GM18507 (cell line): ENCODE data around the gene KRT5.

Source experiments
- DNase-seq: peaks from one replicate; pipeline ENCODE4 v3.0.0; 2011; ENCODE audit warnings: low read depth; ENCODE audit not compliant: insufficient read length; ENCODE audit errors: extremely low spot score
- FAIRE-seq: peaks from 2 replicates; lab custom pipeline; 2011; peaks lifted over from hg19 to GRCh38; lab: Jason Lieb, UNC

The KRT5 gene

DNA sequence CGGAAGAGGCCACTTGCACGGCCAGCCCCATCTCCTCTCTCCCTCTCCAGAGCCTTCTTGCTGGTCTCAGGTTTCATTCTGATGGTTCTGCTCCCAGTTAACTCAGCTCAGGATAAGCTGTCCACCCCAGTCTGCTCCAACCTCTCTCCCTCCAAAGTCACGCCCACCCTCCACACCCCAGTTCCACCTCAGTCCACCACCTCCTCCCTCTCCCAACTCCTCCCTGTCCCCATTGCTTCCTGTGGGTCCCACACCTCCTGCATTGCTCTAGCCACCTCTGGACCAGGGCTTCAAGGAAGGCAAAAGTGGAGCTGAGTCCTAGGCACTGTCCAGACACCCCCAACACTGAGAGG, 19.6 kb upstream of the KRT5 start:
- no peak for FAIRE-seq

DNA sequence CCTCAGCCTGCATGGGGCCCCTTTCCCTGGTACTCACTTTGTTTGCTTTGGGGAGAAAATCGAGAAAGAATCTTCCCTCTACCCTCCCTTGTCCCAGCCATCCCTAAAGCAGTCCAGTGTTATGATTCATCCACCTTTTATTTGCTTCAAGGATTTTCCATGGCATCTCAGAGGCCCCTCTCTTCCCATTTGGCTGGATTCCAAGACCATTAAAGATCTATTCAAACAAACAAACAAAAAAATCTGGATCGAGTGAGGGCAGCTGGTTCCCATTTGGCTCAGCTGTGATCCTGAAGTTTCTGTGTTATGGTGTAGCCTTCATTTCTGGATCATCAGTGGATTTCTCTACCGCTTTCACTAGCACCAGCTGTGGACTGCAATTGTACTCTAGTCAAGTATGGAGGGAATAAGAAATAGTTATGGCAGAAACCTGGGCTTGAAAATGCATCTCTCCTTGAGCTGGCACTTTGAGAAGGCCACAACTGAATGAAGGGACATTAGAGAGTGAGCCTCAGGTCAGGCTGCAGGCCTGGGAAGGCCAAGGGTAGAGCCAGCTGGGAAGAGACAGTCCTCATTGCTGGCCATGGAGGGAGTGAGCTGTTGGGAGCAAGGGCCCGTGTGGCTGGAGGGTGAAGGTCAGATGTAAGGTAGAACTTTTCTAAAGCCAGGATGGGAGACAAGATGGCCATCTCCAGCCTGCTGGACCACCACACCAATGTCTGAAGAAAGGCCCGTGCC, 19.1 kb upstream of the KRT5 start:
- FAIRE-seq (no peak), DNase-seq (no peak)

More for the DNA sequence above, 19.6 kb upstream of the KRT5 start:
- no peak for DNase-seq

DNA sequence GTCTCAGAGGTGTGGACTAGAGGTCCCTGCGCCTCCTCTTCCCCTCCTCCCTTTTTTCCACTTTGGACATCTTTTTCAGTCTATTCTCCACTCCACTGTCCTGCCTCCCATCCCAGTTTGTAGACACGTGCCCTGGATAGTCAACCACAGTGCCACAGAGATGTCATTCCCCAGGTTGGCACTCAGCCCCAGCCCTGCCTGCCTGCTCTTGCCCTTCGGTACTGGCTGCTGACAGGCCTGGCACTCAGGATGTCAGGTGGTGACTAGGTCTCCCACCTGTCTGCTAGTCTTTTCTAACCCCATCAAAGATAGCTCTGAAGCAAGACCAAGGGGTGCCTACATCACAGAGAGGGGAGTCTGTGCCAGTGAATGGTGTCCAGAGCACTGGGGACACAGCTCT, 16.9 kb upstream of the KRT5 start:
- DNase-seq = no peak
- no peak for FAIRE-seq

DNA sequence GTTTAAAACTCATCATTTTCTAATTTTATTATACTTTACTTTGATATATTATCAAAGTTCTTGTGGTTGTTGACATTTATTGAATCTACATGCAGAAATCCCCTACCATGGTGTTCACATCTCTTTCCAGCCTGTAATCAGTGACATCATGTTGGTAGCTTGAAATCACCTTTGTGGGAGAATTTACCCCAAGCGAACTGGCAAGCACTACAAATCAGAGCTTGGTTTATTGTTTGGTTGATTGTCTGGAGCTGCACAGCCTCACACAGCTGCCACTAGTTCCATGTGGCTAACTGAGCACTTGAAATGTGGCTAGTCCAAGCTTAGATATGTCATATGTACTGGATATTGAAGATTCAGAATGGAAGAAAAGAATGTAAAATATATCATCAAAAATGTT, 15.4 kb upstream of the KRT5 start:
- DNase-seq (no peak), FAIRE-seq (no peak)

DNA sequence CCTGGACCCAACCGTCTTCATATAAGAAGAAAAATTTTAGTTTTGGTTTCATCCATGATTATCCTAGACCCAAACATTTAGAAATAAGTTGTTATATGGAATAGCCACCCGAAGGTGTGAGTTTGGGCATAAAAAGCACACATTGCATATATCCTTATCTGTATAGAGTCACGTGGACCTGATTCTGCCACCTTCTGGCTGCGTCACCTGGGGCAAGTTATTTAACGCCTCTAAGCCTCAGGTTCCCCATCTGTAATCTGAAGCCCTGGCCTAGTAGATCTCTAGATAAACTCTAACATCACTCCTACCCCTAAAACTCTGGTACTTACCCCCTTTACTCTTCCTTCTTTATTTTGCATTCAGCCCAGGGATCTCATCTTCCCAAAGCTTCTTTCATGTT, 14.3 kb upstream of the KRT5 start:
- DNase-seq = no peak
- FAIRE-seq = no peak

DNA sequence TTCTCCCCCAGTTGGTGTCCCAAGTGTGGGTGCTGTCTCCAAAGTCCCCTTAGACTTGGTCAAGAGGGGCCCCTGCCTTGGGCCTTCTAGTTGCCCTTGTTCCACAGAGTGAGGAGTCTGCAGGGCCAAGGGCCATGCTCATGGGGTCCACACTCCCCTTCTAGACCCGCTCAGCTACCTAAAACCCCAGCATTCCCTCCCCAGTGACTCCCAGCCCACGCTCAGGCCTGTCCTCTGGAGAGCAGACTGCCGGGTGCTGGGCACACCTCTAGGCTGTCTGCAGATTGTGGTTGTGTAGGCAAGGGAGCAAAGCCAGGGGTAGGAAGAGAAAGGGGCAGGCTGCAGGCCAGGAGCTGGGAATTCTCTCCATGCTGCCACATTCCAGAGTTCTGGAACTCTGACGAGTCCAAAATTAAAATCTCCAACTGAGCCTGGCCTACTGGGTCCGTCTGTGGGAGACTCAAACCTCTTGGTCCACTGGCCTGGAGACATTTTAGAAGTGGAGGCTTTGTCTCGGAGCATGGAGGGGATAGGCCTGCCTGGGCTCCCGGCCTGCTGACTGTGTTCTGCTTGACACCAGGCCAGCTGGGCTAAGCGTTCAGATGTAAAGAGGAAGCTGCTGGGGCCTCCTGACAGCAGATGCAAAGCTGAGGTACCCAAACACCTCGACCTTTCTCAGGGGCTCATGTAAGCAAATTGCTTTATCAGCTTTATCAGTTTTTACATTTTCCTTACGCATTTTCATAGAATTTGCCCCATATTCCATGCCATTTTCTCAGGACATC, 13.7 kb upstream of the KRT5 start:
- DNase-seq = no peak
- FAIRE-seq = no peak

DNA sequence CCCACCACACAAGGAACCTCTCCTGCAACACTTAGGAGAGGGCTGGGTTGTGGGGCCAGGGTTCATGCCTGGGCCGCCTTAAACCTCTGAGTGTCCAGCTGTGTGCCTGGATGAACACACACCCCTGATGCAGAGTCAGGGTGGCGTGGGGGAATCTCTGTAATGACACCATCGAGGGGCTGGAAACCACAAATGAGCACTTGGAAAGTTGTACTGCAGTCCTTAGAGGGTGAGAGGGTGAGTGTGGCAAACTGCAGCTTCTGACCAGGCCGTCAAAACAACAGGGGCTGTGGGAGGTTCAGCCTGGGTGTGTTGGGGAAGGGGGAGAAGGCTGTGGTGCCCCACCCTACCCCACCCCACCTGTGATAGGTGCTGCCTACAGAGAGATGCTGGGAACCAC, 12.4 kb upstream of the KRT5 start:
- no peak for FAIRE-seq
- DNase-seq = no peak

DNA sequence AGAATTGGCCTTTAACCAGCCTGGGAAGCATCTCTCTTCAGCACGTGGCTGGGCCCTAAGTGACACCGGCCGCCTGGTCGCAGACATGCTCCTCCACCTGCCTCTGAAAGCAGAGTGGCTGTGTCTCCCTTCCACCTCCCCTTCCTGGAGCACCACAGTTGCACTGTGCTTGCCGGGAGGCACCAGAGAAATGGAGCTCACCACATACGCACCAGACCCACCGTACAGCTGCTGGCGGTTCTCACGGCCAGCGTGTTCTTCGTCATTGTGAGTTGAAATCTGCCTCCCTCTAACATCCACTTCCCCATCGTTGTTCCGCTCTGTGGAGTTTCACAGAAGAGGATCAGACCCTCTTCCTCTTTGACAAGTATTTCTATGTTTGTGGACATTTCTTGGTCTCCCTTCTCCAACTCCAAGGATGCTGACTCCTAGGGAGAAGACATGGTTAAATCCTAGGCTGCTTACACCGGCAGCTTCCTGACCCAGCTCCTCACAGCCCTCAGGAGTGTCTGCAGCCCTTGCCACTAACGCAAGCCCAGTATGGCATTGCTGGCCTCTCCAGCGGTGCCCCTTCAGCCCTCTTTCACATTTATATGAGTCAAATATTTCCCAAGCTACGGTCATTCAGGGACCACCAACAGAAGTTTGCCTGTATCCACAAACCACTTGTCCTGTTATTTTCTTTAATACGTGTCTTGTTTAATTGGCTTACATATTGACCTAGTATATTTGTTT, 11.5 kb upstream of the KRT5 start:
- no peak for FAIRE-seq
- DNase-seq = no peak

DNA sequence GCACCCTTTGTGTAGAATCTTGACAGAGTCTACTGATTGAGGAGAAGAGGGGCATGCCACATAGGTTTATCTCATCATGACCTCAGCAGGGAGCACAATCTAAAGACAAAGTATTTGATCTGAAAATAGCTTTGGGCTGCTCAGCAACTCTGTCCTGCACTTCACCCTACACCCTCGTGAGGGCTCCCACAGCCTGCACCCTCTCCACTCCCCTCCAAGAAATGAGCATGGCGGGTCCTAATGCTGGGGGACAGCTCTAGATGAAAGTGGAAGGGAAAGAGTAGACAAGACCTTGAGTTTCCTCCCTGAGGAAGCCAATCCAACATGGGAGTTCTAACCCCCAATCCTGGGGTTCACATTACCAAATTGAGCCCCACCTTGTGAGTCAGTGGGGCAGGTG, 10.7 kb upstream of the KRT5 start:
- FAIRE-seq = no peak
- no peak for DNase-seq

DNA sequence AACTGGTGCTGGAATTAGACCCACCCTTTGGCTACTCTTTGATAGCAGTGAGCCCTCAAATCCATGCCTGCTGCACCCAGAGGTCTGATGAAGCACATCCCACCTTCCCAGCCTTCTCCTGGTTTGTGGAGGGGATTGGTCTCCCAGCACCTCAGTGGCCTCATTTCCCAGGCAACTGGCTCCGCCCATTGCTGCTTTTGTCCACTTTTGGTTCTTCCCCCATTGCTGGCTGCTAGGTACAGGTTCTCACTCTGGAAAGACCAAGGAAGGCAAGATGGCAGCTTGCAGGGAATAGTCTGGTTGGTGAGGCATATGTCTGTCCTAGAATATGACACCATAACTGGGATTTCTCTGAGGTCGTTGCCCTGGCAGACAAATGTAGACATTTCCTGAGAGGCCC, 10.2 kb upstream of the KRT5 start:
- DNase-seq (no peak), FAIRE-seq (no peak)

DNA sequence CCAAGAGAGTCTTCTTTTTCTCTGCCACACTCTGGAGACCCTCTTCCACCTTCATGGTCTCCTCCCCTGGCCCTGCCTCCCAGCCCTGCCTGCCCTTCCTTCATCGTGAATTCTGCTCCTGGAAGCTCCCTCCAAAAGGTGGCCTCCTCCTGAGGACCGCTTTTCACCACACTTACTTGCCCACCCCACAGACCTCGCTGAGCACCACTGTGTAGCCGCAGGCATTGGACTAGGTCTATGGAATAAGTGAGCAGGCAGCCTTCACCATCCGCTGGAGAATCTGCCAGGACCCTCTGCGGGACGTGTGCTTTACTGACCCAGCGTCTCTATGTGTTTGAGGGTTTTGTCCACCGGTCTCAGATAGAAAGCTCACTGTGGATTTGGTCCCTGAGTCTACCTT, 9.7 kb upstream of the KRT5 start:
- no peak for DNase-seq
- FAIRE-seq = no peak

DNA sequence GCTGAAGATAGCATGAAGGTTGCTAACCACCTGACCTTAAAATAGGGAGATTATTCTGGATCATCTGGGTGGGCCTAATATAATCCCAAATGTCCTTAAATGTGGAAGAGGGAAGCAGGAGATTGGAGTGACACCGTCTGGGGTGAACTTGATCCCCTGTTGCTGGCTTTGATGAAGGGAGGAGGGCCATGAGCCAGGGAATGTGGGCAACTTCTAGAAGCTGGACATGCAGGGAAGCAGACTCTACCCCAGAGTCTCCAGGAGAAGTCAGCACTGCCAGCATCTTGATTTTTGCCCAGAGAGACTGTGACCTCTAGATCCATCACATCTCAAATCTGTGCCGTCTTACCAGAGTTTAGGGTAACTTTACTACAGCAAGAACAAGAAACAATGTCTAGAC, 9.2 kb upstream of the KRT5 start:
- no peak for FAIRE-seq

DNA sequence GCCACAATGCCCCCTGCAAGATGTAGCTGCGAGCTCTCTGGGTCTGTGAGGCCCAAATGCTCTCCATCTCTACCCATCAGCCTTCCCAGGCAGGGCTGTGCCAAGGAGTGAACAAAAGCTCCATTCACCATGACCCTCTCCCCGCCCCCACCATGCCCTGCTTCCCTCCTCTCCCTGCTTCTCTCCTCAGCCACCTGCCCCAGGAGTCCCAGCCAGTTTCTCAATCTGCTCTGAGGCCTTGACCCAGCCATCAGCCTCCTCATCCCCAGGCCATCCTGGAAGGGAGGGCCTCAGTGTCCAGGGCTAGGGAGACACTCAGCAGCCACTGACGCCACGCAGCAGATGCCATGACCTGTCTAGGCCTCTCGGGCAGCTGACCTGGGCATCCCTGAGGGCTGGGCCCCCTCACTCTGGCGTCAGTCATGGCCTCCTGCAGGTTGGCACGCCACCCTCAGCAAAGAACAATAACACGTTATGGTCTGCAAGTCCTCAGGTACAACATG, 8.5 kb upstream of the KRT5 start:
- FAIRE-seq (no peak), DNase-seq (no peak)

More for the DNA sequence above, 9.2 kb upstream of the KRT5 start:
- no peak for DNase-seq

DNA sequence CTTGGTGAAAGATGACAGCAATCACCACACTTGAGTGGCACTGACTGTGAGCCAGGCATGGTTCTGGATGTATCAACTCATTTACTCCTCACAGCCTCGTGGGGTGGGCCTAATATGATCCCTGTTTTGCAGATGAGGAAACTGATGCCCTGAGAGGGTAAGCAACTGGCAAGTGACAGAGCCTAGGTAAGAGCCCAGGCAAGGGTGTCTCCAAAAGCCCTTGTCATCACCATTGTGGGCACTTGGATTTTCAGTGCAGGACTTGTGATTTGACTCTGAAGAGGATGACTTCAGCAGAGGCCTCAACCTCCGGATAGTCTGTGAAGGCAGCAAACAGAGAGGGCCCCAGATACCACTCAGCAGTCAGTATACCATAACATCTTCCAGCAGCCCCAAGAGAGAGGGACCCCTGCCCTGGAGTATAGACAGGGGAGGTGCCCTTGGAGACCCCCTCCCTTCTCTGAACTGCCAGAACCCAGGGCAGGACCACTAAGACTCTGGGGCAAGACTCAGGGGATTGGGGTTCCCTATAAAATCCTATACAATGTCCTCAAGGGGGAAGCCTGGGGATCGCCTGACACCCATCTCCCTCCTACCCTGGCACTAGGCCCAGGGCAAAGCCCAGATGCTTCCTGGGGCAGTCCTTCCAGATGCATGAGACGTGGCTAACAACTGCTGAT, 7.1 kb upstream of the KRT5 start:
- no peak for FAIRE-seq

DNA sequence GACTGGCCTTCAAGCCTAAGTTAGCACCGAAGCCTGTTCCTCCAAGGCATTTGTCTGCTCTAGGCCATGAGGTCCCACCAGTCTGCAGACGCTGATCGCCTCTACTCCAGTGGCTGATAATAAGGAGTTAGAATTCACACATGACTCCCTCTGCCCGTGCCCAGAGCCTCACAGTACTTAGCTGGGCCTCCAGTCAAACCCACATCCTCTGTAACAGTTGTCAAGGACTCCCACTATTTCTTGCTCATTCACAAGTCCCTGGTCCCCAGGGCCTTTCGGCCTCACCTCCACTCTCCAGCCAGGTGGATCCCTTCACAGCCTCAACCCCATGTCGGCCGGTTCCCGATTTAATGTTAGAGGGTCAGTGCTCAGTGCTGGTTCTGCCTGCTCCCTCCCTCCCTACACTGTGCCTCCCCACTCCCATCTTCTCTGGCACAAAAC, 6.3 kb upstream of the KRT5 start:
- no peak for DNase-seq
- FAIRE-seq = no peak

More for the DNA sequence above, 7.1 kb upstream of the KRT5 start:
- no peak for DNase-seq

DNA sequence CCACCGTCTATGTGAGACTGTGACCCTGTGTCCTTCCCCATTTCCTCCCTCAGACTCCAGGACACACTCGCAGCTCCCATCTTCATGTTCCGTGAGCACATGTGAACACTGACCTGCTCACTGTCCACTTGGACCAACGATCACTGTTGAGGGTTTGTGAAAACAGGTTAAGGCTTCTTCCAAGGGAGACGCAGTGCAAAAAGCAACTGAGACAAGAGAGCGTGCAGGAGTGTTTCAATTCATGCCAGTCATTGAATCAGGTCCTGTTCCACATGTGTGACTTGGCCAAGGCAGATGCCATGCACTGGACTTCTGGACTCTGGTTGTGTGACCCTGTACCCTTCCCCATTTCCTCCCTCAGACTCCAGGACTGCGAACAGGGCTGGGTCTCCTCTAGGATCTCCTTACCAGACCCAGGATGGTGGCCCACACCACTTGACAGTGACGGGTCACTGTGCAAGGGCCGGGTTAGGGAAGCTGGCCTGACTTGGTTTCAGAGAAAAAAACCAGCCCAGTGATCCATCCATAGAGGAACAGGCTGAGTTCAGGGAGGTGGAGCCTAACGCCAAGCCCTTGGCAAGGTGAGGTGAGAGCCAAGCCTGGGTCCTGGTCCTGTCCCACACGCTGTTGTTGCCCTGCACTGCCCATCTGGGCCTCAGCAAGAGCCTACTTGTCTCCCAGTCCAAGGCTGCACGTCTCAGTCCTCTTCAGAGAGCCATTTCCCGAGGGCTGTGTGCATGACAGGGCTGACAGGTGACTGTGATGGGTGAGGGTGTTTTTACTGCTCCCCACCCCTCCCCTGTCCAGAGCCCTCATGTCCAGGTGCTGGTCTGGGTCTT, 5.7 kb upstream of the KRT5 start:
- FAIRE-seq (no peak), DNase-seq (no peak)

DNA sequence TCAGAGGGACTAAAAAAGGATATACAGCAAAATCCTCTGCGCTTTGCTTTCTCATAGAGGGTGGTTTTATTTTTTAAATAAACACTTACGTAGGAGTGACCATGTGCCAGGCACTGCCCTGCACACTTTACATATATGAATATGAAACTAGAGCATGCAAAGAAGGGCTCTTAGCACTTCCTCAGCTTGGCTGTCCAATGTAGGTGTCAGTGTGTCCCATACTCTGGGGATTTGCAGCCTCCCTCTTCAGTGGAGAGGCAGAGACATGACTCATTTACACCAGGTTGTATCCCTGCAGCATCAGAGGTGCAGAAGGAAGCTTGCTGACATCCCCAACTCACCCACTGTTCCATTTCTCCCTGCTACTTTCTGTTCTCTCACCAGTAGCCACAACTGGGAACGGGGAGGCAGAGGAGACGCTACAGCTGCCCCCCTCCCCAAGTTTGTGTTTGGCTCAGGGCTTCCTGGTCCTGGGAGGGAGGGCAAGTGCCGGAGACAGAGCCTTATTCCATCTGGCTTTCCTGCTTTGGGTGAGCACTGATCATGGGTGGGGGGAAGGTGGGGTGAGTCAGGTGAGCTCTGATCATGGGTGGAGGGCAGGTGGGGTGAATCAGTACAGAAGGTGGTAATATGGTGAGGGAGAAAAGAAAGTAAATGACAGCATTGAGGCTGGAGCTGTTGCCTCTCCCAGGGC, 4.9 kb upstream of the KRT5 start:
- FAIRE-seq (no peak), DNase-seq (no peak)

DNA sequence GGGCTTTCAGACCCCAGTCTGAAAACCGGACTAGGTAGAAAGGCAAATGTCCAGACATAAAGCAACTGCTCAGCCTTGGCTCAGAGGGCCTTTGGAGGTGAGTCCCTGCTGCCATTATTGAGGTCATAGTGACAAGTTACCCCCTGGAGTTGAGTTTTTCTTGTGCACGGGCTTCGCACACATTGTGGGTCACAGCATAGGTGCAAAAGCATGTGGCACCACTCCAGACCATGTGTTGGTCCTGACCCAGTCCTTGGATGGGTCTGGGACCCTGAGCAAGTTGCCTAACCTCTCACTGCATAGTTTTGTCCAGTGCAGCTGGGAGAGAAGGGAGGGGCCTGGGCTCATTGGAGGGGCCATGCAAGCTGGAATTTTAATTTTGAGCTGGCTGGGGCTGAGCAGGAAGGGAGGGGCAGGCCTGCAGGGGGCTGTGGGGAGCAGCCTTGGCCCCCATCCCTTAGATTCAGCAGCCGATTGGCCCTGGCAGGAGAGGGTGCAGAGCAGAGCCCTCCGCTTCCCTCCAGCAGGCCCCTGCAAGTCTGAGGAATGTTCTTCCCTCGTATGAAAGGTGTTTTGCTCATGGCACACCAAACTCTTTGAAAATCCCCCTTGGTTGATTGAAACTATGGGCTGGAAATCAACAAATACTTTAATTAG, 4.2 kb upstream of the KRT5 start:
- DNase-seq (no peak), FAIRE-seq (no peak)
